Measurements from ENCODE around the gene NDRG4. TPM values are rescaled to one million over a fixed set of nuclear protein-coding genes. Genes with fewer than 3 reads are reported as not detected.

Gene NDRG4
- total and polyA plus RNA-seq, 2 donors (not counting 1 experiment from before 2014, with no cell fraction given), result 4.0 to 5.1 TPM

GRCh38 chr16:58508671-58509251 lies 8.8 kb downstream of the NDRG4 start:
- H4K20me1 ChIP-seq (ENCODE audit: control insufficient read depth, extremely low read depth, insufficient read depth, low read length), result no peaks in the 10 kb centered on the region
- no peak overlapping the region for H3K4me2 ChIP-seq (ENCODE audit: extremely low read depth, insufficient read depth, low read length)
- H3K4me3 ChIP-seq (replicated peaks in 1 of 4; ENCODE audit: control extremely low read depth in 1 of 4, insufficient read depth in 1 of 4, low read depth in 3 of 4, low read length in 4 of 4), result no peak overlapping the region
- DNase-seq (ENCODE audit: low read depth in 2 of 2), result no peak
- H3K9me3 ChIP-seq (ENCODE audit: control insufficient read depth, insufficient read depth, low read depth, low read length), result no peaks in the 10 kb centered on the region
- no peaks in the 10 kb centered on the region for H3K36me3 ChIP-seq (ENCODE audit: control insufficient read depth, insufficient read depth, low read length)
- no peak overlapping the region for H3K27ac ChIP-seq (ENCODE audit: insufficient read depth, low read length)
- no peak overlapping the region for H3K9ac ChIP-seq (ENCODE audit: insufficient read depth, low read length)
- H2AFZ ChIP-seq (ENCODE audit: low read length), result no peak overlapping the region
- no peaks in the 10 kb centered on the region for H3K27me3 ChIP-seq (ENCODE audit: control insufficient read depth, insufficient read depth, low read length)
- no peaks in the 10 kb centered on the region for H3K4me1 ChIP-seq (ENCODE audit: control insufficient read depth, extremely low read depth, insufficient read depth, low read length)
- H3K79me2 ChIP-seq (ENCODE audit: control insufficient read depth, insufficient read depth, low read length), result no peaks in the 10 kb centered on the region
- TF ChIP-seq CTCF (conservative IDR thresholded peaks at IDR 0.05 in 1 of 2, IDR thresholded peaks at IDR 0.05 in 1 of 2; ENCODE audit: low read depth in 1 of 2, low read length in 2 of 2) (no peak), EZH2 (IDR thresholded peaks at IDR 0.05; ENCODE audit: low read length, missing control alignments) (no peak)

GRCh38 chr16:58509256-58510096 lies 9.5 kb downstream of the NDRG4 start:
- Histone ChIP-seq H3K36me3 (ENCODE audit: control insufficient read depth, insufficient read depth, low read length) (no peaks in the 10 kb centered on the region), H3K4me1 (ENCODE audit: control insufficient read depth, extremely low read depth, insufficient read depth, low read length) (no peaks in the 10 kb centered on the region), H3K4me3 (replicated peaks in 1 of 4; ENCODE audit: control extremely low read depth in 1 of 4, insufficient read depth in 1 of 4, low read depth in 3 of 4, low read length in 4 of 4) (no peak overlapping the region), H3K9me3 (ENCODE audit: control insufficient read depth, insufficient read depth, low read depth, low read length) (no peaks in the 10 kb centered on the region), H4K20me1 (ENCODE audit: control insufficient read depth, extremely low read depth, insufficient read depth, low read length) (no peaks in the 10 kb centered on the region), H3K27me3 (ENCODE audit: control insufficient read depth, insufficient read depth, low read length) (no peaks in the 10 kb centered on the region), H3K4me2 (ENCODE audit: extremely low read depth, insufficient read depth, low read length) (no peak overlapping the region), H3K27ac (ENCODE audit: insufficient read depth, low read length) (no peak overlapping the region), H3K9ac (ENCODE audit: insufficient read depth, low read length) (no peak overlapping the region), H3K79me2 (ENCODE audit: control insufficient read depth, insufficient read depth, low read length) (no peaks in the 10 kb centered on the region), H2AFZ (ENCODE audit: low read length) (no peak overlapping the region)
- TF ChIP-seq CTCF (conservative IDR thresholded peaks at IDR 0.05 in 1 of 2, IDR thresholded peaks at IDR 0.05 in 1 of 2; ENCODE audit: low read depth in 1 of 2, low read length in 2 of 2) (no peak), EZH2 (IDR thresholded peaks at IDR 0.05; ENCODE audit: low read length, missing control alignments) (no peak)
- DNase-seq (ENCODE audit: low read depth in 2 of 2), result no peak

GRCh38 chr16:58510097-58510775 lies 10.3 kb downstream of the NDRG4 start:
- no peak for DNase-seq (ENCODE audit: low read depth in 2 of 2)
- H3K27me3 ChIP-seq (ENCODE audit: control insufficient read depth, insufficient read depth, low read length), result no peaks in the 10 kb centered on the region
- H2AFZ ChIP-seq (ENCODE audit: low read length), result no peak overlapping the region
- H3K9ac ChIP-seq (ENCODE audit: insufficient read depth, low read length), result no peak overlapping the region
- no peaks in the 10 kb centered on the region for H3K4me1 ChIP-seq (ENCODE audit: control insufficient read depth, extremely low read depth, insufficient read depth, low read length)
- TF ChIP-seq EZH2 (IDR thresholded peaks at IDR 0.05; ENCODE audit: low read length, missing control alignments) (no peak), CTCF (conservative IDR thresholded peaks at IDR 0.05 in 1 of 2, IDR thresholded peaks at IDR 0.05 in 1 of 2; ENCODE audit: low read depth in 1 of 2, low read length in 2 of 2) (no peak)
- no peaks in the 10 kb centered on the region for H3K79me2 ChIP-seq (ENCODE audit: control insufficient read depth, insufficient read depth, low read length)
- no peaks in the 10 kb centered on the region for H3K36me3 ChIP-seq (ENCODE audit: control insufficient read depth, insufficient read depth, low read length)
- no peak overlapping the region for H3K27ac ChIP-seq (ENCODE audit: insufficient read depth, low read length)
- H3K4me3 ChIP-seq (replicated peaks in 1 of 4; ENCODE audit: control extremely low read depth in 1 of 4, insufficient read depth in 1 of 4, low read depth in 3 of 4, low read length in 4 of 4), result no peak overlapping the region
- no peaks in the 10 kb centered on the region for H3K9me3 ChIP-seq (ENCODE audit: control insufficient read depth, insufficient read depth, low read depth, low read length)
- H3K4me2 ChIP-seq (ENCODE audit: extremely low read depth, insufficient read depth, low read length), result no peak overlapping the region
- no peaks in the 10 kb centered on the region for H4K20me1 ChIP-seq (ENCODE audit: control insufficient read depth, extremely low read depth, insufficient read depth, low read length)
